Measurements from ENCODE around the gene MYO3B.

The MYO3B gene

GRCh38 chr2:170254293-170254732 is 76.4 kb downstream of the MYO3B start:
- Histone ChIP-seq H3K27me3 (replicated peaks; ENCODE audit: control insufficient read depth, insufficient read depth, low read length) (no peaks in the 10 kb centered on the region), H3K36me3 (ENCODE audit: control insufficient read depth, insufficient read depth, low read length) (no peaks in the 10 kb centered on the region), H3K4me3 (replicated peaks; ENCODE audit: low read depth, low read length) (no peak overlapping the region)
- DNase-seq (ENCODE audit: extremely low read depth, insufficient read length): no peak
- no peak for TF ChIP-seq CTCF (IDR thresholded peaks at IDR 0.05; ENCODE audit: insufficient read depth, low read length, poor library complexity, severe bottlenecking)

GRCh38 chr2:170255137-170255536 is 77.2 kb downstream of the MYO3B start:
- no peaks in the 10 kb centered on the region for H3K36me3 ChIP-seq (ENCODE audit: control insufficient read depth, insufficient read depth, low read length)
- H3K27me3 ChIP-seq (replicated peaks; ENCODE audit: control insufficient read depth, insufficient read depth, low read length): no peaks in the 10 kb centered on the region
- TF ChIP-seq CTCF (IDR thresholded peaks at IDR 0.05; ENCODE audit: insufficient read depth, low read length, poor library complexity, severe bottlenecking): no peak
- DNase-seq (ENCODE audit: extremely low read depth, insufficient read length): no peak
- H3K4me3 ChIP-seq (replicated peaks; ENCODE audit: low read depth, low read length): no peak overlapping the region

GRCh38 chr2:170255971-170256370 is 78.0 kb downstream of the MYO3B start:
- H3K27me3 ChIP-seq (replicated peaks; ENCODE audit: control insufficient read depth, insufficient read depth, low read length): no peaks in the 10 kb centered on the region

GRCh38 chr2:170258382-170258781 is 80.4 kb downstream of the MYO3B start:
- no peak for TF ChIP-seq CTCF (IDR thresholded peaks at IDR 0.05; ENCODE audit: insufficient read depth, low read length, poor library complexity, severe bottlenecking)
- DNase-seq (ENCODE audit: extremely low read depth, insufficient read length): no peak
- no peaks in the 10 kb centered on the region for H3K27me3 ChIP-seq (replicated peaks; ENCODE audit: control insufficient read depth, insufficient read depth, low read length)
- H3K36me3 ChIP-seq (ENCODE audit: control insufficient read depth, insufficient read depth, low read length): no peaks in the 10 kb centered on the region
- no peak overlapping the region for H3K4me3 ChIP-seq (replicated peaks; ENCODE audit: low read depth, low read length)

More at GRCh38 chr2:170255971-170256370, 78.0 kb downstream of the MYO3B start:
- H3K4me3 ChIP-seq (replicated peaks; ENCODE audit: low read depth, low read length): no peak overlapping the region
- TF ChIP-seq CTCF (IDR thresholded peaks at IDR 0.05; ENCODE audit: insufficient read depth, low read length, poor library complexity, severe bottlenecking): no peak
- no peaks in the 10 kb centered on the region for H3K36me3 ChIP-seq (ENCODE audit: control insufficient read depth, insufficient read depth, low read length)
- DNase-seq (ENCODE audit: extremely low read depth, insufficient read length): no peak

GRCh38 chr2:170260188-170260587 is 82.2 kb downstream of the MYO3B start:
- Histone ChIP-seq H3K4me3 (replicated peaks; ENCODE audit: low read depth, low read length) (no peak overlapping the region), H3K27me3 (replicated peaks; ENCODE audit: control insufficient read depth, insufficient read depth, low read length) (no peaks in the 10 kb centered on the region), H3K36me3 (ENCODE audit: control insufficient read depth, insufficient read depth, low read length) (no peaks in the 10 kb centered on the region)
- TF ChIP-seq CTCF (IDR thresholded peaks at IDR 0.05; ENCODE audit: insufficient read depth, low read length, poor library complexity, severe bottlenecking): no peak
- no peak for DNase-seq (ENCODE audit: extremely low read depth, insufficient read length)

GRCh38 chr2:170261566-170261965 is 83.6 kb downstream of the MYO3B start:
- Histone ChIP-seq H3K36me3 (ENCODE audit: control insufficient read depth, insufficient read depth, low read length) (no peaks in the 10 kb centered on the region), H3K4me3 (replicated peaks; ENCODE audit: low read depth, low read length) (no peak overlapping the region), H3K27me3 (replicated peaks; ENCODE audit: control insufficient read depth, insufficient read depth, low read length) (no peaks in the 10 kb centered on the region)
- no peak for DNase-seq (ENCODE audit: extremely low read depth, insufficient read length)
- no peak for TF ChIP-seq CTCF (IDR thresholded peaks at IDR 0.05; ENCODE audit: insufficient read depth, low read length, poor library complexity, severe bottlenecking)
